PC-3 (cell line): ENCODE data around the gene AARS2. TPM values are rescaled to one million over a fixed set of nuclear protein-coding genes. Genes with fewer than 3 reads are reported as not detected.
"Not testable (repeated sequence)": the region's sequence is repeated elsewhere in the genome, so short reads cannot be mapped to it uniquely, and the experiment has no call there.

Experiments
- ATAC-seq: fragments of 200-7000 bp; cut with Tn5 transposase; 2 replicates; pipeline ENCODE4 v1.9.1; 2020; ENCODE audit warnings: mild to moderate bottlenecking, moderate library complexity
- BruUV-seq: library from RNA; stranded (reverse); fragments of 400-500 nt; replicated peaks from 2 replicates; lab custom pipeline; 2021; lab: Mats Ljungman, UMichigan
- CTCF ChIA-PET: fragments of 300-600 bp; sonication (Branson Sonifier 250); formaldehyde crosslinking; loops from one replicate; lab custom pipeline; 2022; ENCODE audit warnings: antibody characterized with exemption; lab: Charles Lee
- POLR2A ChIA-PET: fragments of 300-600 bp; sonication (Branson Sonifier 250); formaldehyde crosslinking; loops from one replicate; lab custom pipeline; 2022; ENCODE audit warnings: antibody characterized with exemption; ENCODE audit not compliant: unreplicated experiment; lab: Charles Lee
- DNase-seq: peaks from one replicate; pipeline ENCODE4 v3.0.0-alpha.2; 2015
- H2AFZ ChIP-seq: fragments of 300-600 bp; sonication (generic); 2 replicates; pipeline ENCODE4 v1.6.0; 2016; ENCODE audit warnings: antibody characterized with exemption, low read length
- H3F3A ChIP-seq: fragments of 300-600 bp; sonication (generic); one replicate; pipeline ENCODE4 v1.6.0; 2017; ENCODE audit warnings: antibody characterized with exemption, low read length, control low read depth, mild to moderate bottlenecking; ENCODE audit not compliant: unreplicated experiment
- H3K27ac ChIP-seq: fragments of 300-600 bp; sonication (generic); 2 replicates; pipeline ENCODE4 v1.5.1; 2016; ENCODE audit warnings: mild to moderate bottlenecking, low read length
- H3K27me3 ChIP-seq: fragments of 300-600 bp; sonication (generic); 2 replicates; pipeline ENCODE4 v1.6.1; 2016; ENCODE audit warnings: low read length, mixed read lengths
- H3K36me3 ChIP-seq: fragments of 300-600 bp; sonication (generic); 2 replicates; pipeline ENCODE4 v1.6.1; 2016; ENCODE audit warnings: low read depth, mixed run types, low read length, mixed read lengths
- H3K4me1 ChIP-seq: fragments of 300-600 bp; sonication (generic); 2 replicates; pipeline ENCODE4 v1.5.1; 2016; ENCODE audit warnings: low read length; ENCODE audit not compliant: insufficient read depth
- H3K4me2 ChIP-seq: fragments of 300-600 bp; sonication (generic); 2 replicates; pipeline ENCODE4 v1.6.0; 2016; ENCODE audit warnings: low read length
- H3K4me3 ChIP-seq: fragments of 300-600 bp; sonication (generic); 2 replicates; pipeline ENCODE4 v1.5.1; 2016; ENCODE audit warnings: mild to moderate bottlenecking, low read length, mixed read lengths
- H3K79me2 ChIP-seq: fragments of 300-600 bp; sonication (generic); 2 replicates; pipeline ENCODE4 v1.6.1; 2017; ENCODE audit warnings: low read length, mixed read lengths
- H3K9ac ChIP-seq: fragments of 300-600 bp; sonication (generic); 2 replicates; pipeline ENCODE4 v1.6.0; 2016; ENCODE audit warnings: mild to moderate bottlenecking, low read length
- H3K9me2 ChIP-seq: fragments of 300-600 bp; sonication (generic); replicated peaks from 2 replicates; pipeline ENCODE4 v1.6.1; 2016; ENCODE audit warnings: mixed run types, low read length, mixed read lengths
- H3K9me3 ChIP-seq: fragments of 300-600 bp; sonication (generic); 2 replicates; pipeline ENCODE4 v1.6.1; 2016; ENCODE audit warnings: low read length, mixed read lengths
- H4K20me1 ChIP-seq: fragments of 300-600 bp; sonication (generic); 2 replicates; pipeline ENCODE4 v1.6.1; 2016; ENCODE audit warnings: low read length, mixed read lengths
- CTCF ChIP-seq: fragments of 300-600 bp; sonication (generic); conservative IDR thresholded peaks from 2 replicates; pipeline ENCODE4 v1.5.1; 2017; ENCODE audit warnings: antibody characterized with exemption, low read depth, mild to moderate bottlenecking, low read length
- EZH2 ChIP-seq: fragments of 300-600 bp; sonication (generic); IDR thresholded peaks from one replicate; pipeline ENCODE4 v1.6.1; 2017; ENCODE audit warnings: antibody characterized with exemption, mild to moderate bottlenecking, low read length; ENCODE audit not compliant: unreplicated experiment
- EZH2phosphoT487 ChIP-seq: fragments of 300-600 bp; sonication (generic); IDR thresholded peaks from 2 replicates; pipeline ENCODE4 v1.6.1; 2018; ENCODE audit warnings: mild to moderate bottlenecking, antibody characterized with exemption, low read length, borderline replicate concordance
- intact Hi-C: fragments of 100-400 bp; cut with micrococcal nuclease; formaldehyde crosslinking; loops from 2 replicates; pipeline ENCODE4 v1.9.0; 2023
- total RNA-seq: library from RNA; depleted of rRNA; stranded (reverse); fragments of >200 nt; gene quantifications from 2 replicates; pipeline ENCODE4 v1.2.3, GENCODE V29; 2014

The AARS2 gene
- total RNA-seq, 1 experiment from 2014 or later, result 26.2 TPM

DNA sequence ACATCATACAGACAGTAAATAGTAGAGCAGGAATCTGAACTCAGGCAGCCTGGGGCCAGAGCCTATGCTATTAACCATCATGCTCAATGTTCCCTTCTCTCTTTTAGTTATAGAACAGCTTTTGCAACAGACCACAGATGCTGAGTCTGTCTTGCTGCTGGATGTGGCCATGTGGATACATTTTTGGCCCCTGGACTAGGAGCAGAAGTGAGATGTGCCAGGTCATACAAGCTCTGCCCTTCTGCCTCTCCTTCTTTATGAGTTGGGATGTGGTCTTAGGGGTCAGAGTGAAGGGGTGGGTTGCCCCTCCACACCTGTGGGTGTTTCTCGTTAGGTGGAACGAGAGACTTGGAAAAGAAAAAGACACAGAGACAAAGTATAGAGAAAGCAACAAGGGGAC lies 14.6 kb upstream of the AARS2 start:
- intact Hi-C loops, result no loop called here
- POLR2A ChIA-PET, result no interaction called here

GRCh38 chr6:44327096-44327495 lies 13.9 kb upstream of the AARS2 start:
- no peaks in the 10 kb centered on the region for H3K79me2 ChIP-seq
- H3F3A ChIP-seq, result no peaks in the 10 kb centered on the region
- intact Hi-C loops, result no loop called here
- H3K4me2 ChIP-seq, result no peak overlapping the region
- TF ChIP-seq CTCF (no peak), EZH2phosphoT487 (no peak), EZH2 (no peak)
- ChIA-PET POLR2A (no interaction called here), CTCF (no interaction called here)
- no TSS peak for BruUV-seq
- no peaks in the 10 kb centered on the region for H3K36me3 ChIP-seq
- H4K20me1 ChIP-seq, result no peaks in the 10 kb centered on the region
- no peak overlapping the region for H2AFZ ChIP-seq
- peaks cover 24% of the 10 kb centered on the region for H3K27me3 ChIP-seq
- ATAC-seq (no peak), DNase-seq (no peak)
- H3K27ac ChIP-seq, result no peak overlapping the region
- H3K9me3 ChIP-seq, result no peaks in the 10 kb centered on the region
- no peak overlapping the region for H3K9ac ChIP-seq
- H3K4me3 ChIP-seq, result no peak overlapping the region
- no peaks in the 10 kb centered on the region for H3K4me1 ChIP-seq
- no peaks in the 10 kb centered on the region for H3K9me2 ChIP-seq

More for the DNA sequence above, 14.6 kb upstream of the AARS2 start:
- BruUV-seq, result no TSS peak
- Histone ChIP-seq H3K4me1 (no peaks in the 10 kb centered on the region), H2AFZ (no peak overlapping the region), H3K27me3 (peaks cover 22% of the 10 kb centered on the region), H3K4me3 (no peak overlapping the region), H3K79me2 (no peaks in the 10 kb centered on the region), H3K9ac (no peak overlapping the region), H3K36me3 (no peaks in the 10 kb centered on the region), H3K4me2 (no peak overlapping the region), H3F3A (no peaks in the 10 kb centered on the region), H4K20me1 (no peaks in the 10 kb centered on the region), H3K9me2 (no peaks in the 10 kb centered on the region), H3K27ac (no peak overlapping the region), H3K9me3 (no peaks in the 10 kb centered on the region)
- DNase-seq (no peak), ATAC-seq (no peak)
- no peak for TF ChIP-seq CTCF
- TF ChIP-seq EZH2, result no peak
- no peak for TF ChIP-seq EZH2phosphoT487
- CTCF ChIA-PET, result no interaction called here

GRCh38 chr6:44321210-44321609 lies 8.1 kb upstream of the AARS2 start:
- Histone ChIP-seq H3K9ac (no peak overlapping the region), H3K4me3 (no peak overlapping the region), H3K36me3 (no peaks in the 10 kb centered on the region), H3K9me3 (no peaks in the 10 kb centered on the region), H4K20me1 (no peaks in the 10 kb centered on the region), H3K9me2 (no peaks in the 10 kb centered on the region), H3K79me2 (no peaks in the 10 kb centered on the region), H3K4me1 (no peaks in the 10 kb centered on the region), H3K4me2 (no peak overlapping the region), H2AFZ (no peak overlapping the region), H3K27ac (no peak overlapping the region), H3F3A (no peaks in the 10 kb centered on the region), H3K27me3 (peaks cover 43% of the 10 kb centered on the region)
- DNase-seq (no peak), ATAC-seq (no peak)
- TF ChIP-seq CTCF (no peak), EZH2phosphoT487 (no peak), EZH2 (no peak)
- CTCF ChIA-PET, result no interaction called here
- intact Hi-C loops, result no loop called here
- no TSS peak for BruUV-seq
- POLR2A ChIA-PET, result no interaction called here

- H3K27ac ChIP-seq, POLR2A ChIA-PET: not testable (repeated sequence)
Observed at GRCh38 chr6:44317136-44317631, 4.0 kb upstream of the AARS2 start.

More at GRCh38 chr6:44317136-44317631, 4.0 kb upstream of the AARS2 start:
- H3F3A ChIP-seq, DNase-seq, BruUV-seq, H3K9me2 ChIP-seq, H3K4me1 ChIP-seq, CTCF ChIA-PET, H3K9me3 ChIP-seq, H2AFZ ChIP-seq, intact Hi-C loops, H3K4me2 ChIP-seq, H3K9ac ChIP-seq, H3K79me2 ChIP-seq, H3K4me3 ChIP-seq, H4K20me1 ChIP-seq, H3K36me3 ChIP-seq, ATAC-seq: not testable (repeated sequence)
- peaks cover 39% of the 10 kb centered on the region for H3K27me3 ChIP-seq
